ENCODE results near the gene KPNB1.

DNA sequence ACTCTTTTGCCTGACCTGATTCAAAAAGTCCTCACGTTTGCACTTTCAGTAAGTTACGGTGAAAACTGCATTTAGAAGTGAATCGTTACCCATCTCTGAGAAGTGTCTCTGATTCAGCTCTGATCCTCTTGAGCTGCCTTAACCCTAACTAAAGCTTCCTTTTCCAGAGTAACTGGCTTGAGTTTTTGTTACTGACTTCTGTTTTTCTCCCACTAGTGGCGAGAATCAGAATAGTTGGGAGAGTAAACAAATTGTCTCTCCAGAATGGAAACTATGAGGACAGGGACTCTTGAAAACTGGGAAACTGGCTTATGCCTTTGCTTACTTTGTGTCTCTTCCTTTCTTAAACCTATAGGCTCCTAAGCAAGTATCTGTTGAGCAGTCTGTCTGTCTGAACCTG, 31.3 kb upstream of the KPNB1 start:
- TF ChIP-seq CTCF (IDR thresholded peaks at IDR 0.05) (no peak), POLR2AphosphoS5 (IDR thresholded peaks at IDR 0.05) (no peak), EP300 (IDR thresholded peaks at IDR 0.05) (no peak)

All from suprapubic skin (tissue), 4 donors.